HEK293 (cell line): Measurements from ENCODE around the gene MAML3.
A peak's percentile ranks its signal among the peaks of the same experiment; 100 is the strongest.

Experiments
- CTCF ChIA-PET: fragments of 350-600 bp; formaldehyde crosslinking; extraction: SDS; loops from one replicate; lab custom pipeline; 2021; ENCODE audit warnings: antibody characterized with exemption; lab: Yijun Ruan, JAX
- POLR2A ChIA-PET: fragments of 300-600 bp; formaldehyde crosslinking; extraction: SDS; loops from one replicate; lab custom pipeline; 2020; ENCODE audit warnings: antibody characterized with exemption, inconsistent platforms; lab: Yijun Ruan, JAX
- H3K27ac ChIP-seq: fragments of 200-500 bp; sonication (Bioruptor generic); 2 replicates; pipeline ENCODE4 v1.5.1; 2014; ENCODE audit warnings: low read depth, low read length, control low read depth, inconsistent platforms; ENCODE audit errors: extremely low read depth
- H3K36me3 ChIP-seq, 2 experiments: fragments of 200-500 bp in 1 of 2; sonication (Bioruptor generic) in 1 of 2; 1 replicate in 1 of 2; 2 replicates in 1 of 2; pipeline ENCODE4 v1.5.1; 2014 to 2017; ENCODE audit warnings: inconsistent platforms in 2 of 2, low read length in 2 of 2; ENCODE audit not compliant: control insufficient read depth in 2 of 2, insufficient read depth in 1 of 2
- H3K4me1 ChIP-seq: fragments of 200-500 bp; sonication (Bioruptor generic); 2 replicates; pipeline ENCODE4 v1.5.1; 2014; ENCODE audit warnings: mild to moderate bottlenecking, low read length, inconsistent platforms; ENCODE audit not compliant: control insufficient read depth, insufficient read depth
- H3K4me3 ChIP-seq: 2 replicates; pipeline ENCODE4 v1.5.1; 2011; ENCODE audit warnings: low read depth, mild to moderate bottlenecking, control low read depth, low read length, moderate library complexity
- H3K9me3 ChIP-seq: fragments of 200-500 bp; sonication (Bioruptor generic); 2 replicates; pipeline ENCODE4 v1.5.1; 2014; ENCODE audit warnings: low read depth, low read length, inconsistent platforms; ENCODE audit not compliant: control insufficient read depth, insufficient read depth
- BCL11A ChIP-seq: fragments of 450-650 bp; formaldehyde crosslinking; IDR thresholded peaks from 2 replicates; pipeline ENCODE4 v1.5.1; 2016; ENCODE audit warnings: low read depth, missing biosample characterization, missing genetic modification characterization
- BCL6B ChIP-seq: fragments of 450-650 bp; formaldehyde crosslinking; IDR thresholded peaks from 2 replicates; pipeline ENCODE4 v1.5.1; 2017; ENCODE audit warnings: missing biosample characterization, missing genetic modification characterization
- CTCF ChIP-seq: fragments of 450-650 bp; formaldehyde crosslinking; IDR thresholded peaks from 2 replicates; pipeline ENCODE4 v1.5.1; 2016; ENCODE audit warnings: missing biosample characterization, missing genetic modification characterization
- FEZF1 ChIP-seq: fragments of 450-650 bp; formaldehyde crosslinking; IDR thresholded peaks from 2 replicates; pipeline ENCODE4 v1.5.1; 2016; ENCODE audit warnings: missing biosample characterization, missing genetic modification characterization
- GLIS1 ChIP-seq: fragments of 450-650 bp; formaldehyde crosslinking; IDR thresholded peaks from 2 replicates; pipeline ENCODE4 v1.5.1; 2016; ENCODE audit warnings: missing biosample characterization, missing genetic modification characterization
- GLIS2 ChIP-seq: fragments of 450-650 bp; formaldehyde crosslinking; IDR thresholded peaks from 2 replicates; pipeline ENCODE4 v1.5.1; 2016; ENCODE audit warnings: missing biosample characterization, missing genetic modification characterization
- SALL2 ChIP-seq: fragments of 450-650 bp; formaldehyde crosslinking; IDR thresholded peaks from 2 replicates; pipeline ENCODE4 v1.5.0; 2017; ENCODE audit warnings: missing biosample characterization, mild to moderate bottlenecking, missing genetic modification characterization, borderline replicate concordance
- SP2 ChIP-seq: fragments of 450-650 bp; formaldehyde crosslinking; IDR thresholded peaks from 2 replicates; pipeline ENCODE4 v1.5.1; 2016; ENCODE audit warnings: missing biosample characterization, missing genetic modification characterization
- TRIM28 ChIP-seq: IDR thresholded peaks from 2 replicates; pipeline ENCODE4 v1.6.1; 2011; ENCODE audit warnings: low read length, control low read depth, borderline replicate concordance
- ZBTB1 ChIP-seq: fragments of 450-650 bp; formaldehyde crosslinking; IDR thresholded peaks from 2 replicates; pipeline ENCODE4 v1.5.1; 2016; ENCODE audit warnings: missing biosample characterization, missing genetic modification characterization
- ZBTB17 ChIP-seq: fragments of 450-650 bp; formaldehyde crosslinking; IDR thresholded peaks from 2 replicates; pipeline ENCODE4 v1.5.1; 2016; ENCODE audit warnings: missing biosample characterization, missing genetic modification characterization
- ZBTB44 ChIP-seq: fragments of 450-650 bp; IDR thresholded peaks from 2 replicates; pipeline ENCODE4 v1.5.1; 2018; ENCODE audit warnings: missing biosample characterization, mild to moderate bottlenecking, missing genetic modification characterization
- ZIC2 ChIP-seq: fragments of 450-650 bp; formaldehyde crosslinking; IDR thresholded peaks from 2 replicates; pipeline ENCODE4 v1.5.1; 2016; ENCODE audit warnings: missing biosample characterization, missing genetic modification characterization
- ZNF112 ChIP-seq: fragments of 450-650 bp; formaldehyde crosslinking; IDR thresholded peaks from 2 replicates; pipeline ENCODE4 v1.5.0; 2017; ENCODE audit warnings: missing biosample characterization, missing genetic modification characterization
- ZNF121 ChIP-seq: fragments of 450-650 bp; formaldehyde crosslinking; IDR thresholded peaks from 2 replicates; pipeline ENCODE4 v1.5.1; 2016; ENCODE audit warnings: missing biosample characterization, missing genetic modification characterization
- ZNF335 ChIP-seq: fragments of 450-650 bp; formaldehyde crosslinking; conservative IDR thresholded peaks from 2 replicates; pipeline ENCODE4 v1.5.1; 2016; ENCODE audit warnings: missing biosample characterization, missing genetic modification characterization
- ZNF544 ChIP-seq: fragments of 450-650 bp; formaldehyde crosslinking; IDR thresholded peaks from 2 replicates; pipeline ENCODE4 v1.5.0; 2017; ENCODE audit warnings: missing biosample characterization, missing genetic modification characterization
- ZNF549 ChIP-seq: fragments of 450-650 bp; IDR thresholded peaks from 2 replicates; pipeline ENCODE4 v1.5.1; 2018; ENCODE audit warnings: missing biosample characterization, missing genetic modification characterization, mild to moderate bottlenecking, inconsistent platforms, moderate library complexity
- ZNF571 ChIP-seq: fragments of 450-650 bp; formaldehyde crosslinking; IDR thresholded peaks from 2 replicates; pipeline ENCODE4 v1.5.0; 2017; ENCODE audit warnings: missing biosample characterization, missing genetic modification characterization
- ZNF654 ChIP-seq: fragments of 450-650 bp; formaldehyde crosslinking; IDR thresholded peaks from 2 replicates; pipeline ENCODE4 v1.5.1; 2016; ENCODE audit warnings: low read depth, missing biosample characterization, missing genetic modification characterization
- ZNF830 ChIP-seq: fragments of 450-650 bp; IDR thresholded peaks from 2 replicates; pipeline ENCODE4 v1.5.0; 2018; ENCODE audit warnings: missing biosample characterization, missing genetic modification characterization, low read depth, mild to moderate bottlenecking, moderate library complexity
- ZNF843 ChIP-seq: fragments of 450-650 bp; formaldehyde crosslinking; IDR thresholded peaks from 2 replicates; pipeline ENCODE4 v1.5.1; 2016; ENCODE audit warnings: missing biosample characterization, missing genetic modification characterization

MAML3 gene

GRCh38 chr4:139844057-139844456 is 309.9 kb downstream of the MAML3 start:
- no peaks in the 10 kb centered on the region for H3K9me3 ChIP-seq

GRCh38 chr4:139843641-139844040 is 310.3 kb downstream of the MAML3 start:
- CTCF ChIA-PET, result no interaction called here
- TF ChIP-seq BCL6B (tag by site-specific recombination) (no peak), ZNF121 (no peak), ZNF335 (tag by site-specific recombination) (no peak), ZNF843 (tag by site-specific recombination) (no peak), ZBTB1 (tag by site-specific recombination) (no peak)
- TF ChIP-seq, all 188 proteins: peak for 0
- no peak overlapping the region for H3K4me3 ChIP-seq
- H3K36me3 ChIP-seq, result no peaks in the 10 kb centered on the region
- POLR2A ChIA-PET, result interaction anchor here (0.7 kb wide), 1 partner anchor 9 kb away, joined by 3 read pairs; no protein-coding TSS in a partner anchor
- no peaks in the 10 kb centered on the region for H3K9me3 ChIP-seq
- H3K4me1 ChIP-seq, result no peaks in the 10 kb centered on the region; the same call in 1 of the 2 replicates
- H3K27ac ChIP-seq, result no peak overlapping the region

More at GRCh38 chr4:139844057-139844456, 309.9 kb downstream of the MAML3 start:
- H3K27ac ChIP-seq, result no peak overlapping the region
- H3K4me3 ChIP-seq, result no peak overlapping the region
- H3K36me3 ChIP-seq, result no peaks in the 10 kb centered on the region
- POLR2A ChIA-PET, result no interaction called here
- CTCF ChIA-PET, result interaction anchor here (0.6 kb wide), 1 partner anchor 44 kb away, joined by 3 read pairs; no protein-coding TSS in a partner anchor
- TF ChIP-seq ZNF112 (tag by site-specific recombination) (no peak), FEZF1 (no peak), SALL2 (no peak), BCL11A (tag by site-specific recombination) (no peak), SP2 (tag by site-specific recombination) (no peak), ZNF549 (no peak), ZNF654 (no peak), GLIS2 (tag by site-specific recombination) (no peak), ZNF571 (tag by site-specific recombination) (no peak), ZNF544 (tag by site-specific recombination) (no peak)
- H3K4me1 ChIP-seq, result no peaks in the 10 kb centered on the region; the same call in 1 of the 2 replicates

GRCh38 chr4:139841464-139842195 is 312.4 kb downstream of the MAML3 start:
- H3K27ac ChIP-seq, result no peak overlapping the region
- H3K4me1 ChIP-seq, result no peaks in the 10 kb centered on the region
- CTCF ChIA-PET, result interaction anchor here (0.6 to 1.2 kb wide), 2 partner anchors 107 to 535 kb away, joined by 3 read pairs; no protein-coding TSS in a partner anchor
- TF ChIP-seq ZBTB17 (tag by site-specific recombination) (no peak), GLIS1 (tag by site-specific recombination) (peak; percentile 52), ZIC2 (peak; percentile 60), ZNF830 (tag by site-specific recombination) (no peak), ZBTB44 (tag by site-specific recombination) (peak; percentile 45; the same call in 1 of the 2 replicates), CTCF (tag by site-specific recombination) (0 out of 2 replicates have a peak, but pooled peaks have one; percentile 12), TRIM28 (peak; percentile 66; the same call in 1 of the 2 replicates), FEZF1 (peak; percentile 96)
- H3K9me3 ChIP-seq, result no peaks in the 10 kb centered on the region
- H3K36me3 ChIP-seq, result no peaks in the 10 kb centered on the region
- POLR2A ChIA-PET, result no interaction called here
- H3K4me3 ChIP-seq, result no peak overlapping the region
